Measurements from ENCODE around the gene RNF168. TPM values are rescaled to one million over a fixed set of nuclear protein-coding genes. Genes with fewer than 3 reads are reported as not detected.
A peak's percentile ranks its signal among the peaks of the same experiment; 100 is the strongest.
"Not testable (repeated sequence)": the region's sequence is repeated elsewhere in the genome, so short reads cannot be mapped to it uniquely, and the experiment has no call there.

Gene RNF168
- total and polyA plus RNA-seq, 8 donors = 3.2 to 10.8 (median 6.5) TPM

GRCh38 chr3:196432137-196432879 lies 71.3 kb downstream of the RNF168 start, which contains the start of gene UBXN7:
Gene UBXN7 (minus strand): TSS chr3:196432427. CDS start chr3:196432399, 28 bp downstream.
- FAIRE-seq = no peak
- H3K4me3 ChIP-seq = peak within 1 kb of the TSS; percentile 87 to 100 (median 94)
- H3K27ac ChIP-seq = peak within 1 kb of the TSS; percentile 61 to 87 (median 74)
- TF ChIP-seq, protein P1, sequence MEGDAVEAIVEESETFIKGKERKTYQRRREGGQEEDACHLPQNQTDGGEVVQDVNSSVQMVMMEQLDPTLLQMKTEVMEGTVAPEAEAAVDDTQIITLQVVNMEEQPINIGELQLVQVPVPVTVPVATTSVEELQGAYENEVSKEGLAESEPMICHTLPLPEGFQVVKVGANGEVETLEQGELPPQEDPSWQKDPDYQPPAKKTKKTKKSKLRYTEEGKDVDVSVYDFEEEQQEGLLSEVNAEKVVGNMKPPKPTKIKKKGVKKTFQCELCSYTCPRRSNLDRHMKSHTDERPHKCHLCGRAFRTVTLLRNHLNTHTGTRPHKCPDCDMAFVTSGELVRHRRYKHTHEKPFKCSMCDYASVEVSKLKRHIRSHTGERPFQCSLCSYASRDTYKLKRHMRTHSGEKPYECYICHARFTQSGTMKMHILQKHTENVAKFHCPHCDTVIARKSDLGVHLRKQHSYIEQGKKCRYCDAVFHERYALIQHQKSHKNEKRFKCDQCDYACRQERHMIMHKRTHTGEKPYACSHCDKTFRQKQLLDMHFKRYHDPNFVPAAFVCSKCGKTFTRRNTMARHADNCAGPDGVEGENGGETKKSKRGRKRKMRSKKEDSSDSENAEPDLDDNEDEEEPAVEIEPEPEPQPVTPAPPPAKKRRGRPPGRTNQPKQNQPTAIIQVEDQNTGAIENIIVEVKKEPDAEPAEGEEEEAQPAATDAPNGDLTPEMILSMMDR (IDR thresholded peaks at IDR 0.05) = no peak
- 0 to 1% methylated on average over 65 to 67 of the region's 67 CpGs for WGBS, 2 donors
- peak; percentile 94 to 99 (median 98) for ATAC-seq
- no peaks in the 10 kb centered on the region for H3K4me1 ChIP-seq
- intact Hi-C loops (cut with DNase I) = no loop called here
- H3K9me3 ChIP-seq = no peaks in the 10 kb centered on the region
- H3K27me3 ChIP-seq = no peaks in the 10 kb centered on the region
- no peaks in the 10 kb centered on the region for H3K36me3 ChIP-seq
- DNase-seq = peak; percentile 90 to 100 (median 96)

DNA sequence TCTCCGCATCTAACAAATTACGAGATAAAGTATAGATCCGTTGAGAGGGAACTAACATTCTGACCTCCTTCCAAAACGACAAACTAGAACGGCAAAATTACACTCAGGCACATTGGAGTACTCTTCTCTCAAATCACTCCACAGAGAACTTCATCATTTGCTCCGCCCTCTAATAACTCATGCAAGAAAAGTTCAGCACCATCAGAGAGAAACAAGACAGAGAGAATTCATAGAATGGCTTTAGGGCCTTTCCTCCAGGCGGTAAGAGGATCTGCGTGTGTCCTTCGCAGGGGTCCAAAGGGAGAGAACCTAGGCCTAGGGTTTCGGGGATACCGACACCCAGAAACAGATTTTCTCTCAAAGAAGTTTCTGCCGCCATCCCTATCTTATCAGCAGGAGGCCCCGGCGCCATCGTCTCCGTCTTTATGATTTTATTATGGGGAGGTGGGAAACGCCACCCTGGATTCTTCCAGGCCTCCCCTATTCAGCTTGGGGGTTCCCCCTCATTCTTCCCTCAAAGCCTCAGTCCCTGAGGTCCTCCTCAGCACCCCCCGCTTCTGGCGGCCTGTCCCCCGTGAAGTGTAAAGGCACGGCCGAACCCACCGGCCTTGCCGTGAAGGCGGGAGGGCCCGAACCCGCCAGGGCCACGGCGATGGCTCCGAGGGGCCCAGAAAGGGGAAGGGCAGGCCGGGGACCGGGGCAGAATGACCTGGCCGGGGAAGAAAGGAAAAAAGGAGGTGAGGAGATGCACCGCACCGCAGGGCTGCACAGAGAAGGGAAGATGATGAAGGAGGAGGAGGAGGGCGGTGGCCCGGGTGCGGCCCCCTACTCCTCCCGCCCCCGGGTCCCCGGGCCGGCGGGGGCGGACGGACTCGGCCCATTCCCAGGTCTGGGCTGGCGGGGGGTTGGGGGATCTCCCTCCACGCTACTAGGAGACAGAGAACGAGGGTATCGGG lies 72.1 kb downstream of the RNF168 start:
- Histone ChIP-seq H3K27ac (peak overlapping the region; percentile 61 to 87 (median 74)), H3K27me3 (no peaks in the 10 kb centered on the region), H3K4me3 (peak overlapping the region; percentile 87 to 100 (median 94)), H3K4me1 (no peaks in the 10 kb centered on the region), H3K36me3 (no peaks in the 10 kb centered on the region), H3K9me3 (no peaks in the 10 kb centered on the region)
- WGBS, 2 donors = 1% methylated on average over 32 to 50 of the region's 50 CpGs
- intact Hi-C loops (cut with DNase I) = no loop called here
- DNase-seq (peak; percentile 5 to 74 (median 36)), FAIRE-seq (no peak), ATAC-seq (peak; percentile 29 to 55 (median 45))
- TF ChIP-seq, protein P1 (IDR thresholded peaks at IDR 0.05) = no peak

- TF ChIP-seq, protein P1 (IDR thresholded peaks at IDR 0.05) = no peak
- 71 to 78% methylated on average over 6 of the region's 6 CpGs for WGBS, 2 donors
- no peak overlapping the region for H3K27ac ChIP-seq
- no peaks in the 10 kb centered on the region for H3K36me3 ChIP-seq
- no peaks in the 10 kb centered on the region for H3K27me3 ChIP-seq
- FAIRE-seq (no peak), ATAC-seq (no peak), DNase-seq (no peak)
- H3K4me3 ChIP-seq = no peak overlapping the region
- intact Hi-C loops (cut with DNase I) = no loop called here
- H3K4me1 ChIP-seq = peaks cover under 1 to 4% (median 4%) of the 10 kb centered on the region in 3 donors
- H3K9me3 ChIP-seq = no peaks in the 10 kb centered on the region
Measured at GRCh38 chr3:196428041-196428440, 75.5 kb downstream of the RNF168 start.

- H3K27ac ChIP-seq; DNase-seq; H3K27me3 ChIP-seq; H3K36me3 ChIP-seq; H3K9me3 ChIP-seq; ATAC-seq; H3K4me3 ChIP-seq; FAIRE-seq; intact Hi-C loops (cut with DNase I): not testable (repeated sequence)
- H3K4me1 ChIP-seq = peaks cover 9 to 18% (median 10%) of the 10 kb centered on the region in 3 donors
- WGBS, 2 donors = 97 to 98% methylated on average over 6 of the region's 6 CpGs
Measured at GRCh38 chr3:196424421-196424820, 79.1 kb downstream of the RNF168 start.

All from pancreas (tissue), 10 donors.